ENCODE data around the gene SIAH1. TPM values are rescaled to one million over a fixed set of nuclear protein-coding genes. Genes with fewer than 3 reads are reported as not detected.

SIAH1 gene
- total RNA-seq, 1 donor from 2014 or later, result 34.5 TPM

DNA sequence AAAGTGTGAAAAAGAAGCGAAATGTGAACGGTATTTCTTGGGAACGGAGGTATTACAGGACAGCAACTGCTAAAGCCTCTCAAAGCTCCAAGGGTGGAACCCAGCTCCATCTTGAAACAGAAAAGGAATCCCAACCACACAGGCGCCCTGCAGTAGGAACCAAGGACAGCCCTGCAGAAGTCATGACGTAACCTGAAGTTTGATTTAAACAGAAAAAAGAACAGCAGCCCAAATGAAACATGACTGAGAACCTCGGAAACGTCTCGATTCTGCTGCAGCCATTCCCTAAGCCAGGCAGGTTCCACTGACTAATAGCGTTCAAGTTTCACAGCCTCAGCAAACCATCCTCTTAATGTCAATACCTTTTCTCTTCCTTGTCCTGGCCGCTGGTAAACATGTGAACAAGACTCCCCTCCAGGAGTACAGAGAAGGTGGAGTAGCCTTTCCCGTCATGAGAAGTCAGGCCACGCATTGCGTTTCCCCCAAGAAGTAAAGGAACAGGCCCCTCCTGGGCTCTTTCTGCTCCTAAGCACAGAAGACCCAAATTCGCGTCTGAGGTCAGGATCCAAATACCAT lies 20.1 kb downstream of the SIAH1 start:
- Mint-ChIP-seq H3K27ac (ENCODE audit: unreplicated experiment) (peak overlapping the region; percentile 95), H3K4me1 (ENCODE audit: low read depth) (peaks cover 76% of the 10 kb centered on the region), H3K9me3 (ENCODE audit: low read depth) (no peaks in the 10 kb centered on the region), H3K36me3 (ENCODE audit: low read depth) (peaks cover 3% of the 10 kb centered on the region), H3K27me3 (ENCODE audit: low read depth) (no peaks in the 10 kb centered on the region), H3K4me3 (ENCODE audit: unreplicated experiment) (peak overlapping the region; percentile 74)
- TF ChIP-seq, protein P1, sequence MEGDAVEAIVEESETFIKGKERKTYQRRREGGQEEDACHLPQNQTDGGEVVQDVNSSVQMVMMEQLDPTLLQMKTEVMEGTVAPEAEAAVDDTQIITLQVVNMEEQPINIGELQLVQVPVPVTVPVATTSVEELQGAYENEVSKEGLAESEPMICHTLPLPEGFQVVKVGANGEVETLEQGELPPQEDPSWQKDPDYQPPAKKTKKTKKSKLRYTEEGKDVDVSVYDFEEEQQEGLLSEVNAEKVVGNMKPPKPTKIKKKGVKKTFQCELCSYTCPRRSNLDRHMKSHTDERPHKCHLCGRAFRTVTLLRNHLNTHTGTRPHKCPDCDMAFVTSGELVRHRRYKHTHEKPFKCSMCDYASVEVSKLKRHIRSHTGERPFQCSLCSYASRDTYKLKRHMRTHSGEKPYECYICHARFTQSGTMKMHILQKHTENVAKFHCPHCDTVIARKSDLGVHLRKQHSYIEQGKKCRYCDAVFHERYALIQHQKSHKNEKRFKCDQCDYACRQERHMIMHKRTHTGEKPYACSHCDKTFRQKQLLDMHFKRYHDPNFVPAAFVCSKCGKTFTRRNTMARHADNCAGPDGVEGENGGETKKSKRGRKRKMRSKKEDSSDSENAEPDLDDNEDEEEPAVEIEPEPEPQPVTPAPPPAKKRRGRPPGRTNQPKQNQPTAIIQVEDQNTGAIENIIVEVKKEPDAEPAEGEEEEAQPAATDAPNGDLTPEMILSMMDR (IDR thresholded peaks at IDR 0.05), result no peak
- DNase-seq (ENCODE audit: low spot score), result no peak

DNA sequence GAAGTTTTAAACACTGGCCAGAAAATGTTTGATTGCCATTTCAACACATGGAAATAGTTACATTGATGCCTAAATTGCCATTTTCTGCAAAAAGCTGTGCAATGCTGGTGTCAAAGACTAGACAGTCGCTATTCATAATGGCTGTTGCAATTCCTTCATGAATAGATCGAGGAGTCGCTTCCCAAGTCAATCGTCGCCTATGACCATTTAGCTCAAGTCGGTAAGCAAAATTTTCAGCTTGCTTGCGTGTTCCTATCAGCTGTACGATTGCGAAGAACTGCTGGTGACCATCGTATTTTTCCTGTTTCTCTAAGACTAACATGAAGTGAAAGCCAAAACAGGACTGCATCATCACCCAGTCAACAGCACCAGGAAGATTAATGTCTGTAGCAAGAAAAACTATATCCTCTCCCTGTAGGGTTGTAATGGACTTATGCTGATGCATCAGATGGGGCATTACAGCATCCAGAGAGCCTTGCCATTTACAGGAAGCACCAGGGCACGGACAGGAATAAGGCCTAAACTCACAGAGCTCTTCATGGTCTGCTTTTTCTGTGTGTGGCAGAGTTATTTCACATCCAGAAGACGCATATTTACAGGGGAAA lies 23.6 kb downstream of the SIAH1 start:
- Mint-ChIP-seq H3K27ac (ENCODE audit: unreplicated experiment) (no peak overlapping the region), H3K4me3 (ENCODE audit: unreplicated experiment) (no peak overlapping the region), H3K4me1 (ENCODE audit: low read depth) (peaks cover 51% of the 10 kb centered on the region), H3K36me3 (ENCODE audit: low read depth) (peaks cover 4% of the 10 kb centered on the region), H3K27me3 (ENCODE audit: low read depth) (no peaks in the 10 kb centered on the region), H3K9me3 (ENCODE audit: low read depth) (no peaks in the 10 kb centered on the region)
- TF ChIP-seq, protein P1 (IDR thresholded peaks at IDR 0.05), result no peak
- DNase-seq (ENCODE audit: low spot score), result no peak

DNA sequence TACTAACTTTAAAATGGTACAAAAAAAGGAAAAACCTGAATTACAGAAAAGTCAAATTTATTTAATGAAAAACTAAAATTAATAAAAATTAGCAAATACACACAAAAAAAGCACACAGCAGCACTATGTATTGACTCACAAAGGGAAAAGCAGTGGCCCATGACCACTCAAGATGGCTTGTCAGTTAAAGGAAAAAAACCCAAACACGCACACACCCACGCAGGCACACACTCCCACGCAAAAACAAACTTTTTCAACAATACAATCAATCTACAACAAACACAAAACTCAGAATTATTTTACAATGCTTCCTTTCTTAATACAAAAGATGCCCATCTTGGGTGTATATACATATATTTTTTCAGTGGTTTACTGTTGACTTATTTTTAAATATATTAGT lies 24.2 kb downstream of the SIAH1 start:
- DNase-seq (ENCODE audit: low spot score), result no peak
- Mint-ChIP-seq H3K27me3 (ENCODE audit: low read depth) (no peaks in the 10 kb centered on the region), H3K9me3 (ENCODE audit: low read depth) (no peaks in the 10 kb centered on the region), H3K4me1 (ENCODE audit: low read depth) (peaks cover 45% of the 10 kb centered on the region), H3K36me3 (ENCODE audit: low read depth) (peaks cover 4% of the 10 kb centered on the region), H3K4me3 (ENCODE audit: unreplicated experiment) (no peak overlapping the region), H3K27ac (ENCODE audit: unreplicated experiment) (no peak overlapping the region)
- TF ChIP-seq, protein P1 (IDR thresholded peaks at IDR 0.05), result no peak

DNA sequence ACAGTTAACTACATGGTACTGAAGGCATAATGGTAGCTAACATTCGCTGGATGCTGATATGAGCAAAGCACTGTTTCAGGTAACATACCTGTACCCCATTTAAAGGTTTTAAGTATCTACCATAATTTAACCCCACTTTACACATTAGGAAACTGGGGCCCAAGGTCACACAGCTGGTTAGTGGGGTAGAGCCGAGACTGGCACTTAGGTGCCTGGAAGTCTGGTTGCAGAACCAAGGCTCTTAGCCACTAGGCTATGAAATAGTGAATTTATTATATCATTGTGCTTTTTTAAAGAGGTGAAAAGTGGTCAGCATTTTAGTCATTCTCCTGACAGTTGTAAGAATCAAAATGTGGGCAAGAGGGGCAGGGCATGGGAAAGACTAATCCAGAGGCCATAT lies 25.2 kb downstream of the SIAH1 start:
- H3K9me3 Mint-ChIP-seq (ENCODE audit: low read depth), result no peaks in the 10 kb centered on the region
- no peaks in the 10 kb centered on the region for H3K27me3 Mint-ChIP-seq (ENCODE audit: low read depth)
- peaks cover 8% of the 10 kb centered on the region for H3K36me3 Mint-ChIP-seq (ENCODE audit: low read depth)
- H3K4me3 Mint-ChIP-seq (ENCODE audit: unreplicated experiment), result no peak overlapping the region
- H3K4me1 Mint-ChIP-seq (ENCODE audit: low read depth), result peaks cover 41% of the 10 kb centered on the region
- H3K27ac Mint-ChIP-seq (ENCODE audit: unreplicated experiment), result peak overlapping the region; percentile 36
- TF ChIP-seq, protein P1 (IDR thresholded peaks at IDR 0.05), result no peak
- no peak for DNase-seq (ENCODE audit: low spot score)

DNA sequence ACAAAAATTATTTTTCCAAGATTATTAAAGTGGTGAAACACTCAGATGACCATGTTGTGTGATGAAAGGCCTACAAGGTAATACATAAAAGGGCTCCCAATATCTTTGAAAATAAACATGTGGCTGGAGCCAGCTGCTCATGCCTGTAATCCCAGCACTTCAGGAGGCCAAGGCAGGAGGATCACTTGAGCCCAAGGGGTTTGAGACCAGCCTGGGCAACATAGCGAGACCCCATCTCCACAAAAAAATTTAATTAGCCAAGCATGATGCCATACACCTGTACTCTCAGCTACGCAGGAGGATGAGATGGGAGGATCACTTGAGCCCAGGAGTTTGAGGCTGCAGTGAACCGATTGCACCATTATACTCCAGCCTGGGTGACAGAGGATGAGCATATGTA lies 26.8 kb downstream of the SIAH1 start:
- peak overlapping the region; percentile 69 for H3K27ac Mint-ChIP-seq (ENCODE audit: unreplicated experiment)
- H3K9me3 Mint-ChIP-seq (ENCODE audit: low read depth), result peaks cover 2% of the 10 kb centered on the region
- peaks cover 18% of the 10 kb centered on the region for H3K36me3 Mint-ChIP-seq (ENCODE audit: low read depth)
- peaks cover 36% of the 10 kb centered on the region for H3K4me1 Mint-ChIP-seq (ENCODE audit: low read depth)
- TF ChIP-seq, protein P1 (IDR thresholded peaks at IDR 0.05), result no peak
- no peak overlapping the region for H3K4me3 Mint-ChIP-seq (ENCODE audit: unreplicated experiment)
- DNase-seq (ENCODE audit: low spot score), result no peak
- H3K27me3 Mint-ChIP-seq (ENCODE audit: low read depth), result no peaks in the 10 kb centered on the region
